IPS DF 6.9 (cell line): ENCODE measurements around the gene ADAMTS16.

ENCODE experiments used
- DNase-seq: peaks from one replicate; pipeline ENCODE4 v3.0.0-alpha.2; 2013; ENCODE audit warnings: low read depth, low spot score
- H3K27ac ChIP-seq: one replicate; pipeline ENCODE4 v1.5.1; 2013; ENCODE audit warnings: low read length, control low read depth
- H3K27me3 ChIP-seq: 2 replicates; pipeline ENCODE4 v1.6.1; 2013; ENCODE audit warnings: mild to moderate bottlenecking, low read length; ENCODE audit not compliant: control insufficient read depth, insufficient read depth
- H3K36me3 ChIP-seq: 2 replicates; pipeline ENCODE4 v1.6.1; 2013; ENCODE audit warnings: low read length; ENCODE audit not compliant: control insufficient read depth, insufficient read depth
- H3K4me1 ChIP-seq: 2 replicates; pipeline ENCODE4 v1.6.1; 2013; ENCODE audit warnings: low read length; ENCODE audit not compliant: control insufficient read depth, insufficient read depth
- H3K4me3 ChIP-seq: 2 replicates; pipeline ENCODE4 v1.5.1; 2013; ENCODE audit warnings: mild to moderate bottlenecking, low read length
- H3K9me3 ChIP-seq: 2 replicates; pipeline ENCODE4 v1.6.1; 2013; ENCODE audit warnings: low read length, inconsistent platforms; ENCODE audit not compliant: control insufficient read depth, insufficient read depth
- WGBS: extraction: QIAGEN DNeasy Blood & Tissue Kit; methylation state at CpG from one replicate; pipeline ENCODE4 v1.1.7; 2013; ENCODE audit warnings: mixed read lengths, missing lambda C conversion rate; ENCODE audit not compliant: insufficient read length, insufficient coverage; 5-methylcytosine and 5-hydroxymethylcytosine counted together

Gene ADAMTS16

GRCh38 chr5:5257353-5257752 is 117.2 kb downstream of the ADAMTS16 start:
- H3K9me3 ChIP-seq, result peaks cover 1% of the 10 kb centered on the region
- no CpG with 5 or more reads among the region's 5 CpGs for WGBS
- H3K27ac ChIP-seq, result no peak overlapping the region
- no peak overlapping the region for H3K4me3 ChIP-seq
- H3K4me1 ChIP-seq, result no peaks in the 10 kb centered on the region
- peaks cover 2% of the 10 kb centered on the region for H3K36me3 ChIP-seq
- DNase-seq, result no peak
- no peaks in the 10 kb centered on the region for H3K27me3 ChIP-seq

GRCh38 chr5:5258564-5258963 is 118.4 kb downstream of the ADAMTS16 start:
- no peak for DNase-seq
- peaks cover 1% of the 10 kb centered on the region for H3K9me3 ChIP-seq
- peaks cover 11% of the 10 kb centered on the region for H3K36me3 ChIP-seq
- no peaks in the 10 kb centered on the region for H3K4me1 ChIP-seq
- no peak overlapping the region for H3K4me3 ChIP-seq
- H3K27me3 ChIP-seq, result no peaks in the 10 kb centered on the region
- no CpG with 5 or more reads among the region's 1 CpG for WGBS
- no peak overlapping the region for H3K27ac ChIP-seq

- WGBS, result no CpG with 5 or more reads among the region's 3 CpGs
- Histone ChIP-seq H3K36me3 (peaks cover 12% of the 10 kb centered on the region; the same call in 1 of the 2 replicates), H3K27ac (no peak overlapping the region), H3K4me3 (no peak overlapping the region), H3K4me1 (no peaks in the 10 kb centered on the region), H3K9me3 (no peaks in the 10 kb centered on the region), H3K27me3 (no peaks in the 10 kb centered on the region)
- no peak for DNase-seq
Measured at GRCh38 chr5:5264727-5265126, 124.6 kb downstream of the ADAMTS16 start.

GRCh38 chr5:5266297-5266696 is 126.2 kb downstream of the ADAMTS16 start:
- no peaks in the 10 kb centered on the region for H3K27me3 ChIP-seq
- WGBS, result no CpG with 5 or more reads among the region's 6 CpGs
- peaks cover 2% of the 10 kb centered on the region; the same call in 1 of the 2 replicates for H3K4me1 ChIP-seq
- H3K9me3 ChIP-seq, result no peaks in the 10 kb centered on the region
- no peak overlapping the region for H3K4me3 ChIP-seq
- no peak for DNase-seq
- H3K36me3 ChIP-seq, result peaks cover 12% of the 10 kb centered on the region; the same call in 1 of the 2 replicates
- H3K27ac ChIP-seq, result no peak overlapping the region

- DNase-seq, result no peak
- Histone ChIP-seq H3K27ac (no peak overlapping the region), H3K9me3 (no peaks in the 10 kb centered on the region), H3K36me3 (no peaks in the 10 kb centered on the region), H3K27me3 (no peaks in the 10 kb centered on the region), H3K4me3 (no peak overlapping the region), H3K4me1 (peaks cover 2% of the 10 kb centered on the region; the same call in 1 of the 2 replicates)
- no CpG with 5 or more reads among the region's 9 CpGs for WGBS
Measured at GRCh38 chr5:5270161-5270560, 130.0 kb downstream of the ADAMTS16 start.

GRCh38 chr5:5270958-5271785 is 131.0 kb downstream of the ADAMTS16 start:
- H3K4me3 ChIP-seq, result no peak overlapping the region

GRCh38 chr5:5271786-5272321 is 131.7 kb downstream of the ADAMTS16 start:
- no peak overlapping the region for H3K27ac ChIP-seq
- no peak overlapping the region for H3K4me3 ChIP-seq
- no peaks in the 10 kb centered on the region for H3K36me3 ChIP-seq
- H3K27me3 ChIP-seq, result no peaks in the 10 kb centered on the region
- DNase-seq, result no peak
- H3K9me3 ChIP-seq, result no peaks in the 10 kb centered on the region
- WGBS, result no CpG with 5 or more reads among the region's 9 CpGs
- peaks cover 2% of the 10 kb centered on the region; the same call in 1 of the 2 replicates for H3K4me1 ChIP-seq

More at GRCh38 chr5:5270958-5271785, 131.0 kb downstream of the ADAMTS16 start:
- Histone ChIP-seq H3K9me3 (no peaks in the 10 kb centered on the region), H3K27ac (no peak overlapping the region), H3K36me3 (no peaks in the 10 kb centered on the region), H3K27me3 (no peaks in the 10 kb centered on the region), H3K4me1 (peaks cover 2% of the 10 kb centered on the region; the same call in 1 of the 2 replicates)
- peak; percentile 20 for DNase-seq
- WGBS, result no CpG with 5 or more reads among the region's 18 CpGs

- Histone ChIP-seq H3K27me3 (no peaks in the 10 kb centered on the region), H3K4me3 (no peak overlapping the region), H3K4me1 (peaks cover 2% of the 10 kb centered on the region; the same call in 1 of the 2 replicates), H3K36me3 (no peaks in the 10 kb centered on the region), H3K27ac (no peak overlapping the region), H3K9me3 (no peaks in the 10 kb centered on the region)
- WGBS, result no CpG with 5 or more reads among the region's 3 CpGs
- DNase-seq, result no peak
Measured at GRCh38 chr5:5273398-5273797, 133.3 kb downstream of the ADAMTS16 start.

GRCh38 chr5:5273976-5274375 is 133.8 kb downstream of the ADAMTS16 start:
- Histone ChIP-seq H3K36me3 (no peaks in the 10 kb centered on the region), H3K27ac (no peak overlapping the region), H3K4me1 (peaks cover 2% of the 10 kb centered on the region), H3K27me3 (no peaks in the 10 kb centered on the region), H3K9me3 (no peaks in the 10 kb centered on the region), H3K4me3 (no peak overlapping the region)
- WGBS, result no CpG with 5 or more reads among the region's 5 CpGs
- no peak for DNase-seq

GRCh38 chr5:5275211-5275610 is 135.1 kb downstream of the ADAMTS16 start:
- Histone ChIP-seq H3K4me1 (peaks cover 3% of the 10 kb centered on the region), H3K27me3 (no peaks in the 10 kb centered on the region), H3K9me3 (no peaks in the 10 kb centered on the region), H3K36me3 (no peaks in the 10 kb centered on the region), H3K27ac (no peak overlapping the region), H3K4me3 (no peak overlapping the region)
- DNase-seq, result no peak
- WGBS, result no CpG with 5 or more reads among the region's 1 CpG
